ENCODE data around the gene C16orf86.

C16orf86 gene

GRCh38 chr16:67648764-67649407 is 17.7 kb upstream of the C16orf86 start:
- TF ChIP-seq CTCF (IDR thresholded peaks at IDR 0.05; ENCODE audit: low read depth, low read length, missing control alignments), result no peak
- no peak overlapping the region for H3K4me3 ChIP-seq (ENCODE audit: low read depth, low read length)
- no peak for DNase-seq (ENCODE audit: low read depth)

GRCh38 chr16:67649494-67649931 is 17.1 kb upstream of the C16orf86 start:
- no peak for DNase-seq (ENCODE audit: low read depth)
- no peak overlapping the region for H3K4me3 ChIP-seq (ENCODE audit: low read depth, low read length)
- TF ChIP-seq CTCF (IDR thresholded peaks at IDR 0.05; ENCODE audit: low read depth, low read length, missing control alignments), result no peak

GRCh38 chr16:67650023-67650422 is 16.6 kb upstream of the C16orf86 start:
- DNase-seq (ENCODE audit: low read depth), result no peak
- TF ChIP-seq CTCF (IDR thresholded peaks at IDR 0.05; ENCODE audit: low read depth, low read length, missing control alignments), result no peak
- H3K4me3 ChIP-seq (ENCODE audit: low read depth, low read length), result no peak overlapping the region

GRCh38 chr16:67651039-67651438 is 15.6 kb upstream of the C16orf86 start:
- no peak for DNase-seq (ENCODE audit: low read depth)
- no peak overlapping the region for H3K4me3 ChIP-seq (ENCODE audit: low read depth, low read length)
- TF ChIP-seq CTCF (IDR thresholded peaks at IDR 0.05; ENCODE audit: low read depth, low read length, missing control alignments), result no peak

- H3K4me3 ChIP-seq (ENCODE audit: low read depth, low read length), result no peak overlapping the region
- DNase-seq (ENCODE audit: low read depth), result no peak
- TF ChIP-seq CTCF (IDR thresholded peaks at IDR 0.05; ENCODE audit: low read depth, low read length, missing control alignments), result no peak
Measured at GRCh38 chr16:67651847-67652246, 14.8 kb upstream of the C16orf86 start.

GRCh38 chr16:67652578-67653127 is 14.0 kb upstream of the C16orf86 start:
- TF ChIP-seq CTCF (IDR thresholded peaks at IDR 0.05; ENCODE audit: low read depth, low read length, missing control alignments), result no peak
- DNase-seq (ENCODE audit: low read depth), result no peak
- no peak overlapping the region for H3K4me3 ChIP-seq (ENCODE audit: low read depth, low read length)
